ENCODE data around the gene SCN3A. TPM values are rescaled to one million over a fixed set of nuclear protein-coding genes. Genes with fewer than 3 reads are reported as not detected.

Gene SCN3A
- total and polyA plus RNA-seq, 2 donors (not counting 3 experiments of a cell fraction or from before 2014, with no cell fraction given): not detected

DNA sequence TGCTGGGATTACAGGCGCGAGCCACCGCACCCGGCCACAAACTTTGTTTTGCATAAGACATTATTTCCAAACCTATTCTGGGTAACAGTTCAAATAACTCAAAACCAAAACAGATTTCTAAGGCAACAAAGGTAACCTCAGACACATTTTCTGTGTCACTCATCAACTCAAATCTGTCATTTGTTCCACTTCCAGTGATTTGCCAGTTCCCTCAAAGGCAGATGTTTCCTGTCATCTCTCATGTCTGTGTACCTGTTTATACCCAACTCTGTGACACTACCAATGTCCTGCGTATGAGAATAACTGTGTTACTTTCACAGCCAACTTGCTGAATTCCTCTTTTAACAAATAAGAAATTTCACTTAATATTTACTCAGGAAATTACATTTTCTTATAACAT is 54.4 kb downstream of the SCN3A start:
- CTCF ChIA-PET: no interaction called here
- no TSS peak for BruUV-seq (replicated peaks)

DNA sequence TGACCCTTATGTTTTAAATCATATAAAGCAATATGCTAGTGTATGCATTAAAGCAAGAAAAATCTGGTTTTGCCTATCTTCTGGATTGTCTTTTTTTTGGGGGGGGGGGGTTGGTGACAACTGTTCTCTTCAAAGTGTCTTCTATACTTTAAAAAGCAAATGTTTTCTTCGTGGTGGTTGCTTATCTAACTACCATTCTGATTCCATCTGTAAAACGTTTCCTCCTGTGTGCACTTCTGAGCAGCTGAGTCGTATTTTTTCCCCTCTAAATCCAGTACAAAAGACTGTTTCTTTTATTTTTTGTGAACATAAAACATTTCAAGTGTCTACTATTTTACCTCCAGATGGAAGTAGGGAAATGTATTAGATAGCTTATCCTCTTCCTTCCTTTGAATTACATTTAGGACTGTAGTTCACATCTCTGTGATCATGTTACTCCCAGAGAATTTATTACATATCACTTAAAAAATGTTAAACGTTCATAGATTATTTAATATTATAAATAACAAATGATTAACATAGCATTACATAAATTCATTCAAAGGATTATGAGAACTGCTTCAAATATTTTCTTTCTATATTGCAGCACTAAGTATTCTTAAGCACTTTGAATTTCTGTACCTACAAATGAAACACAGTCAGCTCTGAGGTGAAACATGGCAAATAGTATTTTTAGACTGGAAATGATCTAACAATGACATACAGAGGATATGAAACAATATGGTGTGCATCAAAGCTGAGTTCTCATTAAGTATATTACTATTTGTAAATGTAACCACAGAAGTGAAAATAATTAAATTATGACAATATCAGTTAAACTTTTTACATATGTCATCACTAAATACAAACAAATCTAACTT is 56.4 kb downstream of the SCN3A start:
- Histone ChIP-seq H2AFZ (ENCODE audit: low read depth, low read length) (no peak overlapping the region), H3K27me3 (ENCODE audit: control insufficient read depth in 2 of 2, insufficient read depth in 2 of 2, low read length in 2 of 2) (peaks cover 2 to 4% of the 10 kb centered on the region in 2 experiments), H3K9me1 (replicated peaks; ENCODE audit: control insufficient read depth, extremely low read depth, insufficient read depth, low read length) (no peaks in the 10 kb centered on the region), H3K4me2 (ENCODE audit: insufficient read depth, low read length) (no peak overlapping the region), H3K4me1 (ENCODE audit: control insufficient read depth, extremely low read depth, insufficient read depth, low read length) (no peaks in the 10 kb centered on the region), H4K20me1 (replicated peaks; ENCODE audit: control insufficient read depth, extremely low read depth, insufficient read depth, low read length) (no peaks in the 10 kb centered on the region), H3K9me3 (replicated peaks; ENCODE audit: control insufficient read depth, insufficient read depth, low read length) (no peaks in the 10 kb centered on the region), H3K79me2 (ENCODE audit: control insufficient read depth, insufficient read depth, low read length) (no peaks in the 10 kb centered on the region), H3K9ac (replicated peaks; ENCODE audit: extremely low read depth, insufficient read depth, low read length) (no peak overlapping the region), H3K4me3 (replicated peaks in 1 of 3; ENCODE audit: insufficient read depth in 1 of 3, low read depth in 1 of 3, low read length in 3 of 3) (no peak overlapping the region), H3K27ac (ENCODE audit: insufficient read depth, low read depth, low read length) (no peak overlapping the region), H3K36me3 (ENCODE audit: control insufficient read depth in 2 of 2, extremely low read depth in 1 of 2, insufficient read depth in 2 of 2, low read length in 2 of 2) (no peaks in the 10 kb centered on the region)
- dilution Hi-C loops (cut with MboI; ENCODE audit: extremely low pct_ligation_motif_present, low sequenced_read_pairs): no loop called here
- BruUV-seq (replicated peaks): no TSS peak
- no peak for TF ChIP-seq POLR2AphosphoS5 (IDR thresholded peaks at IDR 0.05; ENCODE audit: insufficient read depth, low read depth, low read length)
- TF ChIP-seq JUN (IDR thresholded peaks at IDR 0.05; ENCODE audit: borderline replicate concordance, insufficient read depth, insufficient read length, low read depth): no peak
- no peak for TF ChIP-seq POLR2A (IDR thresholded peaks at IDR 0.05; ENCODE audit: low read depth, low read length)
- no peak for TF ChIP-seq GATA2 (IDR thresholded peaks at IDR 0.05; ENCODE audit: insufficient read depth, insufficient read length, low read depth, low read length)
- TF ChIP-seq, protein P1, sequence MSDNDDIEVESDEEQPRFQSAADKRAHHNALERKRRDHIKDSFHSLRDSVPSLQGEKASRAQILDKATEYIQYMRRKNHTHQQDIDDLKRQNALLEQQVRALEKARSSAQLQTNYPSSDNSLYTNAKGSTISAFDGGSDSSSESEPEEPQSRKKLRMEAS (IDR thresholded peaks at IDR 0.05; ENCODE audit: insufficient read depth, insufficient read length): no peak
- no peak for TF ChIP-seq FOS (IDR thresholded peaks at IDR 0.05; ENCODE audit: borderline replicate concordance, insufficient read depth, low read length)
- TF ChIP-seq CTCF (IDR thresholded peaks at IDR 0.05; ENCODE audit: extremely low read depth in 1 of 2, insufficient read depth in 1 of 2, low read depth in 1 of 2, low read length in 2 of 2): no peak
- TF ChIP-seq EZH2 (IDR thresholded peaks at IDR 0.05; ENCODE audit: borderline replicate concordance, low read depth, low read length, severe bottlenecking): no peak
- TF ChIP-seq MYC (IDR thresholded peaks at IDR 0.05; ENCODE audit: low read depth, low read length): no peak
- DNase-seq (ENCODE audit: low read depth, low spot score) (no peak), FAIRE-seq (no peak)
- intact Hi-C loops (cut with micrococcal nuclease): loop anchor here (10.0 kb wide), 1 partner anchor 143 kb away; no protein-coding TSS in a partner anchor
- POLR2A ChIA-PET: no interaction called here
- CTCF ChIA-PET: interaction anchor here (1.3 kb wide), 1 partner anchor 11 kb away, joined by 3 read pairs; no protein-coding TSS in a partner anchor

More for the DNA sequence above, 54.4 kb downstream of the SCN3A start:
- Histone ChIP-seq H3K27me3 (ENCODE audit: control insufficient read depth in 2 of 2, insufficient read depth in 2 of 2, low read length in 2 of 2) (peaks cover 2 to 4% of the 10 kb centered on the region in 2 experiments), H3K27ac (ENCODE audit: insufficient read depth, low read depth, low read length) (no peak overlapping the region), H3K79me2 (ENCODE audit: control insufficient read depth, insufficient read depth, low read length) (no peaks in the 10 kb centered on the region), H4K20me1 (replicated peaks; ENCODE audit: control insufficient read depth, extremely low read depth, insufficient read depth, low read length) (no peaks in the 10 kb centered on the region), H3K36me3 (ENCODE audit: control insufficient read depth in 2 of 2, extremely low read depth in 1 of 2, insufficient read depth in 2 of 2, low read length in 2 of 2) (no peaks in the 10 kb centered on the region), H3K4me1 (ENCODE audit: control insufficient read depth, extremely low read depth, insufficient read depth, low read length) (no peaks in the 10 kb centered on the region), H3K9me3 (replicated peaks; ENCODE audit: control insufficient read depth, insufficient read depth, low read length) (no peaks in the 10 kb centered on the region), H3K4me2 (ENCODE audit: insufficient read depth, low read length) (no peak overlapping the region), H2AFZ (ENCODE audit: low read depth, low read length) (no peak overlapping the region), H3K9ac (replicated peaks; ENCODE audit: extremely low read depth, insufficient read depth, low read length) (no peak overlapping the region), H3K4me3 (replicated peaks in 1 of 3; ENCODE audit: insufficient read depth in 1 of 3, low read depth in 1 of 3, low read length in 3 of 3) (no peak overlapping the region), H3K9me1 (replicated peaks; ENCODE audit: control insufficient read depth, extremely low read depth, insufficient read depth, low read length) (no peaks in the 10 kb centered on the region)
- POLR2A ChIA-PET: no interaction called here
- dilution Hi-C loops (cut with MboI; ENCODE audit: extremely low pct_ligation_motif_present, low sequenced_read_pairs) (no loop called here), intact Hi-C loops (cut with micrococcal nuclease) (loop anchor here (10.0 kb wide), 1 partner anchor 145 kb away; no protein-coding TSS in a partner anchor)
- TF ChIP-seq MYC (IDR thresholded peaks at IDR 0.05; ENCODE audit: low read depth, low read length) (no peak), POLR2AphosphoS5 (IDR thresholded peaks at IDR 0.05; ENCODE audit: insufficient read depth, low read depth, low read length) (no peak)
- FAIRE-seq: no peak
- no peak for DNase-seq (ENCODE audit: low read depth, low spot score)
